HEK293 (cell line): ENCODE measurements around the gene KCNK4.

Experiments used
- EGR2 ChIP-seq: fragments of 450-650 bp; formaldehyde crosslinking; IDR thresholded peaks from 2 replicates; pipeline ENCODE4 v1.5.1; 2016; ENCODE audit warnings: low read depth, missing biosample characterization, missing genetic modification characterization
- FEZF1 ChIP-seq: fragments of 450-650 bp; formaldehyde crosslinking; IDR thresholded peaks from 2 replicates; pipeline ENCODE4 v1.5.1; 2016; ENCODE audit warnings: missing biosample characterization, missing genetic modification characterization
- GLI4 ChIP-seq: fragments of 450-650 bp; formaldehyde crosslinking; IDR thresholded peaks from 2 replicates; pipeline ENCODE4 v1.5.1; 2016; ENCODE audit warnings: missing biosample characterization, missing genetic modification characterization
- HOXC10 ChIP-seq: sonication (generic); formaldehyde crosslinking; IDR thresholded peaks from 2 replicates; pipeline ENCODE4 v1.8.1; 2023; ENCODE audit warnings: mild to moderate bottlenecking, missing genetic modification reagents
- HOXD13 ChIP-seq: sonication (generic); formaldehyde crosslinking; IDR thresholded peaks from 2 replicates; pipeline ENCODE4 v1.8.0; 2022; ENCODE audit warnings: missing genetic modification reagents, borderline replicate concordance
- KLF1 ChIP-seq: fragments of 450-650 bp; formaldehyde crosslinking; IDR thresholded peaks from 2 replicates; pipeline ENCODE4 v1.5.1; 2016; ENCODE audit warnings: missing biosample characterization, missing genetic modification characterization
- PATZ1 ChIP-seq: fragments of 450-650 bp; formaldehyde crosslinking; IDR thresholded peaks from 2 replicates; pipeline ENCODE4 v1.5.1; 2016; ENCODE audit warnings: missing biosample characterization, missing genetic modification characterization
- PRDM1 ChIP-seq: fragments of 450-650 bp; formaldehyde crosslinking; IDR thresholded peaks from 2 replicates; pipeline ENCODE4; 2016; ENCODE audit warnings: missing biosample characterization, missing genetic modification characterization
- PRDM10 ChIP-seq: fragments of 450-650 bp; formaldehyde crosslinking; IDR thresholded peaks from 2 replicates; pipeline ENCODE4 v1.5.1; 2016; ENCODE audit warnings: missing biosample characterization, missing genetic modification characterization
- ZBTB26 ChIP-seq: fragments of 450-650 bp; formaldehyde crosslinking; optimal IDR thresholded peaks from 2 replicates; pipeline ENCODE3; 2016; ENCODE audit warnings: missing biosample characterization, mild to moderate bottlenecking, missing genetic modification characterization
- ZBTB8A ChIP-seq: fragments of 450-650 bp; formaldehyde crosslinking; IDR thresholded peaks from 2 replicates; pipeline ENCODE4 v1.5.1; 2016; ENCODE audit warnings: missing biosample characterization, missing genetic modification characterization
- ZFP37 ChIP-seq: fragments of 450-650 bp; formaldehyde crosslinking; IDR thresholded peaks from 2 replicates; pipeline ENCODE4 v1.5.1; 2016; ENCODE audit warnings: missing biosample characterization, missing genetic modification characterization
- ZNF140 ChIP-seq: fragments of 450-650 bp; formaldehyde crosslinking; IDR thresholded peaks from 2 replicates; pipeline ENCODE4 v1.5.1; 2016; ENCODE audit warnings: missing biosample characterization, missing genetic modification characterization
- ZNF174 ChIP-seq: fragments of 450-650 bp; formaldehyde crosslinking; IDR thresholded peaks from 2 replicates; pipeline ENCODE4 v1.5.0; 2017; ENCODE audit warnings: missing biosample characterization, mild to moderate bottlenecking, missing genetic modification characterization
- ZNF184 ChIP-seq: fragments of 450-650 bp; IDR thresholded peaks from 2 replicates; pipeline ENCODE4 v1.5.1; 2018; ENCODE audit warnings: missing biosample characterization, mild to moderate bottlenecking, missing genetic modification characterization
- ZNF274 ChIP-seq, 2 experiments: fragments of 200-500 bp in 1 of 2; fragments of 450-650 bp in 1 of 2; sonication (Bioruptor generic) in 1 of 2; formaldehyde crosslinking in 1 of 2; IDR thresholded peaks; 2 replicates each; pipeline versions ENCODE4 v1.5.1 to v1.6.1; 2014 to 2016; ENCODE audit warnings: borderline replicate concordance in 1 of 2, inconsistent platforms in 1 of 2, low read length in 1 of 2, missing biosample characterization in 1 of 2, missing genetic modification characterization in 1 of 2
- ZNF416 ChIP-seq: fragments of 450-650 bp; formaldehyde crosslinking; IDR thresholded peaks from 2 replicates; pipeline ENCODE4 v1.5.1; 2016; ENCODE audit warnings: missing biosample characterization, missing genetic modification characterization
- ZNF621 ChIP-seq: fragments of 450-650 bp; formaldehyde crosslinking; IDR thresholded peaks from 2 replicates; pipeline ENCODE4 v1.5.1; 2017; ENCODE audit warnings: missing biosample characterization, missing genetic modification characterization
- ZNF701 ChIP-seq: fragments of 450-650 bp; formaldehyde crosslinking; IDR thresholded peaks from 2 replicates; pipeline ENCODE4 v1.5.1; 2016; ENCODE audit warnings: missing biosample characterization, missing genetic modification characterization
- ZNF747 ChIP-seq: fragments of 450-650 bp; formaldehyde crosslinking; IDR thresholded peaks from 2 replicates; pipeline ENCODE4 v1.5.1; 2016; ENCODE audit warnings: missing biosample characterization, missing genetic modification characterization
- ZNF785 ChIP-seq: fragments of 450-650 bp; formaldehyde crosslinking; IDR thresholded peaks from 2 replicates; pipeline ENCODE4 v1.5.1; 2016; ENCODE audit warnings: missing biosample characterization, missing genetic modification characterization
- ZNF843 ChIP-seq: fragments of 450-650 bp; formaldehyde crosslinking; IDR thresholded peaks from 2 replicates; pipeline ENCODE4 v1.5.1; 2016; ENCODE audit warnings: missing biosample characterization, missing genetic modification characterization
- TF ChIP-seq, protein P1 (sequence below): fragments of 450-650 bp; formaldehyde crosslinking; IDR thresholded peaks from 2 replicates; pipeline ENCODE4 v1.5.1; 2017; ENCODE audit warnings: missing biosample characterization, mild to moderate bottlenecking, missing genetic modification characterization, moderate library complexity
- TF ChIP-seq, protein P2 (sequence below): fragments of 450-650 bp; formaldehyde crosslinking; IDR thresholded peaks from 2 replicates; pipeline ENCODE4; 2016; ENCODE audit warnings: missing biosample characterization, missing genetic modification characterization
- TF ChIP-seq, protein P3 (sequence below): fragments of 450-650 bp; formaldehyde crosslinking; IDR thresholded peaks from 2 replicates; pipeline ENCODE4 v1.5.0; 2017; ENCODE audit warnings: missing biosample characterization, missing genetic modification characterization, borderline replicate concordance
- TF ChIP-seq, protein P4 (sequence below): fragments of 450-650 bp; formaldehyde crosslinking; IDR thresholded peaks from 2 replicates; pipeline ENCODE4 v1.5.1; 2017; ENCODE audit warnings: missing biosample characterization, missing genetic modification characterization

The KCNK4 gene

DNA sequence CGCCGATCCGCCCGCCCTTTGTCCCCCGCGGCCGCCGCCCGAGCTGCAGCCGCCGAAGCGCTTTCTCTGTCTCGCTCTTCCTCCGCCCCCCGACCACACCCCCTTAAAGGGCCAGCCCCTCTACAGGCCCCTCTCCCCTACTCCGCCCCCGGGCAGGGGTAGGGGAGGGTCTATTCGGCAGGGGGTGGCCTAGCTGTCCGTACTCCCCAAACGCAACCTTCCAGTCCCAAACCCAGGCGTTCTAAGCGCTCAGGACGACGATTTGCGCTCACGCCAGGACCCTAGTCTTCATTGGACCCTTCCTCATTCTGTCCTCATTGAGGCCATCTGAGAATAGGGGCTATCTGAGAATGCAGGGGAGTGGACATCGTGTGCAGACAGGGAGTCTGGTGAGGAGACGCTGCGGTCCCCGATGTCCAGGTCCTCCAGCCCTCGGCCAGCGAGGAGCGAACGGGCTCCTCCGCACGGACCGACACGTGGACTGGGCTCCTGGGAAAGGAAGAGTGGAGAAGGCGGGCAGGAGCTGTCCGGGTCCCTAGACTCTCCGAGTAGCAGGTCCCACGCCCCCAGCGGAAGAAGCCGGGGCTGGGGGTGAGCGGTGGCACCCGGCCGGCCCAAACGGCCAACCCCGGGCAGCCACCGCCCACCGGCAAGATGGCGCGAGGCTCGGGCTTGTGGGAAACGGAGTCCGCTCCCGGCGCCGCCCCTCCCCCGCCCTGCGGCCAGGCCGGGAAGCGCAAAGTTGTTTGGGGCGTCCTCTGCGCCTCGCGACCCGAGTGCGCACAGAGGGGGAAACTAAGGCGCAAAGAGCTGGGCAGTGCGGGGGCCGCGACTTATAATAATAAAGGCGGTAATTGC, 44.0 kb upstream of the KCNK4 start, which contains the start of gene PPP1R14B (continued):
- TF ChIP-seq, protein P1, sequence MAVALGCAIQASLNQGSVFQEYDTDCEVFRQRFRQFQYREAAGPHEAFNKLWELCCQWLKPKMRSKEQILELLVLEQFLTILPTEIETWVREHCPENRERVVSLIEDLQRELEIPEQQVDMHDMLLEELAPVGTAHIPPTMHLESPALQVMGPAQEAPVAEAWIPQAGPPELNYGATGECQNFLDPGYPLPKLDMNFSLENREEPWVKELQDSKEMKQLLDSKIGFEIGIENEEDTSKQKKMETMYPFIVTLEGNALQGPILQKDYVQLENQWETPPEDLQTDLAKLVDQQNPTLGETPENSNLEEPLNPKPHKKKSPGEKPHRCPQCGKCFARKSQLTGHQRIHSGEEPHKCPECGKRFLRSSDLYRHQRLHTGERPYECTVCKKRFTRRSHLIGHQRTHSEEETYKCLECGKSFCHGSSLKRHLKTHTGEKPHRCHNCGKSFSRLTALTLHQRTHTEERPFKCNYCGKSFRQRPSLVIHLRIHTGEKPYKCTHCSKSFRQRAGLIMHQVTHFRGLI, result peak; percentile 53; the same call in 1 of the 2 replicates
- no peak for TF ChIP-seq ZNF140 (tag by site-specific recombination)
- TF ChIP-seq PRDM10 (tag by site-specific recombination), result peak; percentile 84
- peak; percentile 63 for TF ChIP-seq ZBTB26 (tag by site-specific recombination)
- TF ChIP-seq PATZ1 (tag by site-specific recombination), result peak; percentile 88
- no peak for TF ChIP-seq ZNF621
- no peak for TF ChIP-seq PRDM1
- no peak for TF ChIP-seq ZNF184 (tag by site-specific recombination)
- no peak for TF ChIP-seq ZNF174 (tag by site-specific recombination)
- TF ChIP-seq, protein P2, sequence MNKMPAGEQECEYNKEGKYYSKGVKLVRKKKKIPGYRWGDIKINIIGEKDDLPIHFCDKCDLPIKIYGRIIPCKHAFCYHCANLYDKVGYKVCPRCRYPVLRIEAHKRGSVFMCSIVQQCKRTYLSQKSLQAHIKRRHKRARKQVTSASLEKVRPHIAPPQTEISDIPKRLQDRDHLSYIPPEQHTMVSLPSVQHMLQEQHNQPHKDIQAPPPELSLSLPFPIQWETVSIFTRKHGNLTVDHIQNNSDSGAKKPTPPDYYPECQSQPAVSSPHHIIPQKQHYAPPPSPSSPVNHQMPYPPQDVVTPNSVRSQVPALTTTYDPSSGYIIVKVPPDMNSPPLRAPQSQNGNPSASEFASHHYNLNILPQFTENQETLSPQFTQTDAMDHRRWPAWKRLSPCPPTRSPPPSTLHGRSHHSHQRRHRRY (tag by site-specific recombination), result no peak
- no peak for TF ChIP-seq HOXD13
- no peak for TF ChIP-seq ZNF843 (tag by site-specific recombination)
- TF ChIP-seq ZNF416 (tag by site-specific recombination), result no peak
- no peak for TF ChIP-seq HOXC10 (CRISPR knock-in tag)
- TF ChIP-seq, protein P3, sequence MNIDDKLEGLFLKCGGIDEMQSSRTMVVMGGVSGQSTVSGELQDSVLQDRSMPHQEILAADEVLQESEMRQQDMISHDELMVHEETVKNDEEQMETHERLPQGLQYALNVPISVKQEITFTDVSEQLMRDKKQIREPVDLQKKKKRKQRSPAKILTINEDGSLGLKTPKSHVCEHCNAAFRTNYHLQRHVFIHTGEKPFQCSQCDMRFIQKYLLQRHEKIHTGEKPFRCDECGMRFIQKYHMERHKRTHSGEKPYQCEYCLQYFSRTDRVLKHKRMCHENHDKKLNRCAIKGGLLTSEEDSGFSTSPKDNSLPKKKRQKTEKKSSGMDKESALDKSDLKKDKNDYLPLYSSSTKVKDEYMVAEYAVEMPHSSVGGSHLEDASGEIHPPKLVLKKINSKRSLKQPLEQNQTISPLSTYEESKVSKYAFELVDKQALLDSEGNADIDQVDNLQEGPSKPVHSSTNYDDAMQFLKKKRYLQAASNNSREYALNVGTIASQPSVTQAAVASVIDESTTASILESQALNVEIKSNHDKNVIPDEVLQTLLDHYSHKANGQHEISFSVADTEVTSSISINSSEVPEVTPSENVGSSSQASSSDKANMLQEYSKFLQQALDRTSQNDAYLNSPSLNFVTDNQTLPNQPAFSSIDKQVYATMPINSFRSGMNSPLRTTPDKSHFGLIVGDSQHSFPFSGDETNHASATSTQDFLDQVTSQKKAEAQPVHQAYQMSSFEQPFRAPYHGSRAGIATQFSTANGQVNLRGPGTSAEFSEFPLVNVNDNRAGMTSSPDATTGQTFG (tag by site-specific recombination), result no peak
- TF ChIP-seq ZNF785 (tag by site-specific recombination), result no peak
- TF ChIP-seq ZNF701 (tag by site-specific recombination), result no peak
- no peak for TF ChIP-seq ZNF274 (IDR thresholded peaks at IDR 0.05; ENCODE audit: low read length)
- TF ChIP-seq ZNF274 (tag by site-specific recombination; IDR thresholded peaks at IDR 0.05; ENCODE audit: borderline replicate concordance), result no peak
- TF ChIP-seq ZNF747 (tag by site-specific recombination), result no peak
- TF ChIP-seq, protein P4, sequence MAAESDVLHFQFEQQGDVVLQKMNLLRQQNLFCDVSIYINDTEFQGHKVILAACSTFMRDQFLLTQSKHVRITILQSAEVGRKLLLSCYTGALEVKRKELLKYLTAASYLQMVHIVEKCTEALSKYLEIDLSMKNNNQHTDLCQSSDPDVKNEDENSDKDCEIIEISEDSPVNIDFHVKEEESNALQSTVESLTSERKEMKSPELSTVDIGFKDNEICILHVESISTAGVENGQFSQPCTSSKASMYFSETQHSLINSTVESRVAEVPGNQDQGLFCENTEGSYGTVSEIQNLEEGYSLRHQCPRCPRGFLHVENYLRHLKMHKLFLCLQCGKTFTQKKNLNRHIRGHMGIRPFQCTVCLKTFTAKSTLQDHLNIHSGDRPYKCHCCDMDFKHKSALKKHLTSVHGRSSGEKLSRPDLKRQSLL (tag by site-specific recombination), result no peak
- TF ChIP-seq ZBTB8A (tag by site-specific recombination), result peak; percentile 77
- peak; percentile 57; the same call in 1 of the 2 replicates for TF ChIP-seq KLF1 (tag by site-specific recombination)
- TF ChIP-seq GLI4, result no peak
- TF ChIP-seq ZFP37 (tag by site-specific recombination), result no peak
- TF ChIP-seq EGR2, result peak; percentile 44; the same call in 1 of the 2 replicates
- TF ChIP-seq FEZF1 (tag by site-specific recombination), result no peak
